Cardiac ventricle fibroblast (primary cell): ENCODE results near the gene SLC13A2. TPM values are rescaled to one million over a fixed set of nuclear protein-coding genes. Genes with fewer than 3 reads are reported as not detected.

Experiments
- total RNA-seq: library from RNA; depleted of rRNA; stranded (reverse); fragments of >200 nt; gene quantifications from 2 replicates; pipeline ENCODE4 v1.2.3, GENCODE V29; 2015

Gene SLC13A2, protein sequence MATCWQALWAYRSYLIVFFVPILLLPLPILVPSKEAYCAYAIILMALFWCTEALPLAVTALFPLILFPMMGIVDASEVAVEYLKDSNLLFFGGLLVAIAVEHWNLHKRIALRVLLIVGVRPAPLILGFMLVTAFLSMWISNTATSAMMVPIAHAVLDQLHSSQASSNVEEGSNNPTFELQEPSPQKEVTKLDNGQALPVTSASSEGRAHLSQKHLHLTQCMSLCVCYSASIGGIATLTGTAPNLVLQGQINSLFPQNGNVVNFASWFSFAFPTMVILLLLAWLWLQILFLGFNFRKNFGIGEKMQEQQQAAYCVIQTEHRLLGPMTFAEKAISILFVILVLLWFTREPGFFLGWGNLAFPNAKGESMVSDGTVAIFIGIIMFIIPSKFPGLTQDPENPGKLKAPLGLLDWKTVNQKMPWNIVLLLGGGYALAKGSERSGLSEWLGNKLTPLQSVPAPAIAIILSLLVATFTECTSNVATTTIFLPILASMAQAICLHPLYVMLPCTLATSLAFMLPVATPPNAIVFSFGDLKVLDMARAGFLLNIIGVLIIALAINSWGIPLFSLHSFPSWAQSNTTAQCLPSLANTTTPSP
- not detected in 2 replicates for total RNA-seq

GRCh38 chr17:28473542-28473941 is at the start of gene SLC13A2:
TSS of gene SLC13A2 (plus strand) at chr17:28473644. CDS start at chr17:28473713, 69 bp downstream.

GRCh38 chr17:28505986-28506665 is 32.7 kb downstream of the SLC13A2 start, which contains the start of gene FOXN1:
TSS of gene FOXN1 (plus strand) at chr17:28506348. CDS start at chr17:28523970, 17,622 bp downstream.

Other genes starting within 250 kb of the SLC13A2 start
- 8.9 and 11.7 TPM in 2 replicates for gene TMEM97, start 154.4 kb upstream of the SLC13A2 start, total RNA-seq
- gene IFT20, start 138.2 kb upstream of the SLC13A2 start, total RNA-seq, result 38.8 and 47.0 TPM in 2 replicates
- gene TNFAIP1, start 137.9 kb upstream of the SLC13A2 start, total RNA-seq, result 14.5 and 18.3 TPM in 2 replicates
- gene POLDIP2, start 116.1 kb upstream of the SLC13A2 start, total RNA-seq, result 58.3 and 78.0 TPM in 2 replicates
- gene SEBOX, start 108.4 kb upstream of the SLC13A2 start, total RNA-seq, result not detected in 2 replicates
- 1.4 and 3.5 TPM in 2 replicates for gene VTN, start 103.3 kb upstream of the SLC13A2 start, total RNA-seq
- gene SARM1, start 102.0 kb upstream of the SLC13A2 start, total RNA-seq, result 9.7 and 14.7 TPM in 2 replicates
- 3.7 and 3.9 TPM in 2 replicates for gene SLC46A1, start 67.4 kb upstream of the SLC13A2 start, total RNA-seq
- not detected in 2 replicates for gene FOXN1, start 32.7 kb downstream of the SLC13A2 start, total RNA-seq
- 23.6 and 27.8 TPM in 2 replicates for gene UNC119, start 79.0 kb downstream of the SLC13A2 start, total RNA-seq
- gene PIGS, start 97.9 kb downstream of the SLC13A2 start, total RNA-seq, result 46.3 and 60.7 TPM in 2 replicates
- gene ALDOC, start 103.3 kb downstream of the SLC13A2 start, total RNA-seq, result 93.7 and 95.1 TPM in 2 replicates
- 4.0 and 4.3 TPM in 2 replicates for gene SPAG5, start 125.4 kb downstream of the SLC13A2 start, total RNA-seq
- gene RSKR, start 140.5 kb downstream of the SLC13A2 start, total RNA-seq, result 0.68 and 2.8 TPM in 2 replicates
- gene BLTP2, start 171.5 kb downstream of the SLC13A2 start, total RNA-seq, result 74.2 and 90.4 TPM in 2 replicates
- 48.0 and 75.1 TPM in 2 replicates for gene SDF2, start 188.3 kb downstream of the SLC13A2 start, total RNA-seq
- gene SUPT6H, start 188.6 kb downstream of the SLC13A2 start, total RNA-seq, result 38.2 and 55.4 TPM in 2 replicates
- 1.0 and 1.9 TPM in 2 replicates for gene PROCA1, start 238.2 kb downstream of the SLC13A2 start, total RNA-seq
- gene RAB34, start 244.2 kb downstream of the SLC13A2 start, total RNA-seq, result 203 and 253 TPM in 2 replicates
- gene RPL23A, start 246.3 kb downstream of the SLC13A2 start, total RNA-seq, result 666 and 767 TPM in 2 replicates